Kidney (tissue), 22 donors: ENCODE results near the gene AMDHD1. TPM values are rescaled to one million over a fixed set of nuclear protein-coding genes. Genes with fewer than 3 reads are reported as not detected.

Source experiments
- DNase-seq, 5 donors: peaks; one replicate each; pipeline ENCODE4 v3.0.0-alpha.2; 2013 to 2020
- FAIRE-seq: peaks from 2 replicates; lab custom pipeline; 2012; peaks lifted over from hg19 to GRCh38; lab: Jason Lieb, UNC
- H3K27ac ChIP-seq, 2 donors: one replicate each; pipeline ENCODE4 v1.7.0; 2013; ENCODE audit warnings: low read depth in 2 of 2, low read length in 2 of 2, inconsistent platforms in 1 of 2
- H3K27me3 ChIP-seq: one replicate; pipeline ENCODE4 v1.7.1; 2013; ENCODE audit warnings: low read length, inconsistent platforms; ENCODE audit not compliant: control insufficient read depth, insufficient read depth
- H3K36me3 ChIP-seq, 3 donors: one replicate each; pipeline versions ENCODE4 v1.7.0 to v1.7.1; 2013; ENCODE audit warnings: low read length in 3 of 3, control low read depth in 1 of 3, inconsistent platforms in 1 of 3; ENCODE audit not compliant: insufficient read depth in 3 of 3, control insufficient read depth in 2 of 3
- H3K4me1 ChIP-seq, 3 donors: one replicate each; pipeline versions ENCODE4 v1.7.0 to v1.7.1; 2013; ENCODE audit warnings: low read length in 3 of 3, inconsistent platforms in 1 of 3, low read depth in 1 of 3; ENCODE audit not compliant: control insufficient read depth in 2 of 3, insufficient read depth in 2 of 3
- H3K4me3 ChIP-seq, 3 donors: one replicate each; pipeline versions ENCODE4 v1.7.0 to v1.8.1; 2013; ENCODE audit warnings: low read length in 3 of 3, control low read depth in 1 of 3, inconsistent platforms in 1 of 3
- H3K9ac ChIP-seq, 3 donors: one replicate each; pipeline versions ENCODE4 v1.7.0 to v1.7.1; 2013; ENCODE audit warnings: low read length in 3 of 3, control low read depth in 1 of 3, inconsistent platforms in 1 of 3
- H3K9me3 ChIP-seq, 3 donors: one replicate each; pipeline versions ENCODE4 v1.7.0 to v1.7.1; 2013; ENCODE audit warnings: low read length in 3 of 3, control low read depth in 1 of 3, inconsistent platforms in 1 of 3; ENCODE audit not compliant: control insufficient read depth in 2 of 3, insufficient read depth in 1 of 3
- CTCF ChIP-seq: IDR thresholded peaks from 3 replicates; pipeline ENCODE4 v1.5.1; 2012; ENCODE audit warnings: mild to moderate bottlenecking, moderate library complexity, borderline replicate concordance; ENCODE audit not compliant: insufficient read depth; ENCODE audit errors: extremely low read depth
- intact Hi-C: fragments of 100-400 bp; cut with DNase I; formaldehyde crosslinking; loops from one replicate; pipeline ENCODE4 v1.11.1; 2022
- long read RNA-seq, 10 donors: library from polyadenylated mRNA in 1 of 10; unstranded in 1 of 10; transcript quantifications; one replicate each; pipeline ENCODE4 v2.0.0 and lab custom pipeline, GENCODE V29; 2021 to 2026
- polyA plus RNA-seq: library from polyadenylated mRNA; stranded (reverse); fragments of 350-450 nt; fragmentation: Illumina TruSeq; extraction: RNeasy Lipid Tissue Mini Kit (QIAGEN cat#74804); gene quantifications from one replicate; pipeline ENCODE4 v1.2.3, GENCODE V29; 2014; ENCODE audit warnings: low read depth, low replicate concordance; ENCODE audit not compliant: insufficient read depth
- total RNA-seq: library from RNA; stranded (reverse); fragmentation: NEBNext Ultra II Directional; extraction: Animal tissue kit (Norgen Biotek cat#: 25700); gene quantifications from one replicate; pipeline ENCODE4 v1.2.1, GENCODE V29; 2021
- donor health status: control.
- donor health status: control.
- donor health status: control.
- donor health status: control.
- donor health status: control.
- donor health status: DM: yes; HTN: yes; CAD: no.
- donor health status: Normal renal cell carcinoma (clear cell type).

The AMDHD1 gene
- total RNA-seq (1.2 TPM), polyA plus RNA-seq (5.9 TPM)
- long read RNA-seq, donor 1, result 0 reads
- long read RNA-seq, donor 2, result 0 reads
- long read RNA-seq, donor 3, result 0 reads
- long read RNA-seq, donor 4, partial matches to known transcripts, result 0 of 1 reads
- long read RNA-seq, donor 4, other reads (novel, unspliced or antisense), result 0 of 1 reads
- long read RNA-seq, donor 5, result 0 reads
- long read RNA-seq, donor 6, result 0 reads
- long read RNA-seq, donor 7, partial matches to known transcripts, result 1 of 2 reads
- long read RNA-seq, donor 7, other reads (novel, unspliced or antisense), result 1 of 2 reads
- long read RNA-seq, donor 8, result 0 reads
- long read RNA-seq, donor 9, result 0 reads
- long read RNA-seq, donor 10, result 0 reads

- intact Hi-C loops, result no loop called here
- peak within 1 kb of the TSS; percentile 32 to 76 for H3K27ac ChIP-seq
- H3K36me3 ChIP-seq, result no peaks in the 10 kb centered on the region
- H3K4me1 ChIP-seq, result peaks cover 0 to 5% (median 0%) of the 10 kb centered on the region in 3 donors
- peak within 1 kb of the TSS; percentile 84 to 92 (median 86) for H3K4me3 ChIP-seq
- TF ChIP-seq CTCF, result peak; percentile 22
- DNase-seq (peak; percentile 69 to 85 (median 75)), FAIRE-seq (no peak)
- peak within 1 kb of the TSS; percentile 67 to 73 (median 69) for H3K9ac ChIP-seq
- H3K9me3 ChIP-seq, result no peaks in the 10 kb centered on the region
- H3K27me3 ChIP-seq, result no peaks in the 10 kb centered on the region
Measured at GRCh38 chr12:95943330-95943842, at the start of gene AMDHD1. Gene AMDHD1 (plus strand): TSS chr12:95943331. CDS start chr12:95943399, 68 bp downstream.

- FAIRE-seq (no peak), DNase-seq (no peak)
- Histone ChIP-seq H3K27ac (no peak overlapping the region), H3K4me1 (no peaks in the 10 kb centered on the region), H3K4me3 (no peak overlapping the region), H3K27me3 (no peaks in the 10 kb centered on the region), H3K36me3 (no peaks in the 10 kb centered on the region), H3K9me3 (no peaks in the 10 kb centered on the region), H3K9ac (no peak overlapping the region)
- intact Hi-C loops, result no loop called here
- TF ChIP-seq CTCF, result no peak
Measured at GRCh38 chr12:95896846-95897245, 46.3 kb upstream of the AMDHD1 start.

- no peak overlapping the region for H3K4me3 ChIP-seq
- FAIRE-seq, result no peak
- no peaks in the 10 kb centered on the region for H3K9me3 ChIP-seq
- H3K9ac ChIP-seq, result no peak overlapping the region
- intact Hi-C loops, result no loop called here
- TF ChIP-seq CTCF, result no peak
- no peaks in the 10 kb centered on the region for H3K36me3 ChIP-seq
- no peak overlapping the region for H3K27ac ChIP-seq
- H3K27me3 ChIP-seq, result no peaks in the 10 kb centered on the region
- no peaks in the 10 kb centered on the region for H3K4me1 ChIP-seq
- DNase-seq, result no peak
Measured at GRCh38 chr12:95898081-95898480, 45.0 kb upstream of the AMDHD1 start.
